ENCODE measurements around the gene GUCA1A. TPM values are rescaled to one million over a fixed set of nuclear protein-coding genes. Genes with fewer than 3 reads are reported as not detected.

GUCA1A gene
- not detected for total RNA-seq

DNA sequence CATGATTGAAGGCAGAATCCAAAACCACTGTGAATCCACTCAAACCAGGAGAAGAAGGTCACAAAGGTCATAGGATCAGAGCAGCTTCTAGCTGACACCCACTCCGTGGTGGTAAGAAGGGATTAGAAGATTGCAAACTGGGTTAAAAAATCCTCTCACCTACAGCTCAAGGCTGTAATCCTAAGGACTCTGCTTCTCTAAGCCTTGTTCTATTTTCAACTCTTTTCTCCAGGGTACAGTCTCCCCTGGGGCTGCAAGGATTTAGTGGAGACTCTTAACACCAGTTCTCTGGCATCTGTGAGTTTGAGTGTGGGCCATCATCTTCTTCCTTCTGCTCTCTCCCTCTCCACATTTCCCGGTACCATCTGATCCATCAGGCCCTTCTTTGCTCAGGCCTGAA, at the start of gene GUCA1A:
GUCA1A (plus strand) TSS at position 264 of the 400 bp plus-strand sequence. CDS start 250 bp downstream, outside the sequence.
- H3K36me3 Mint-ChIP-seq = no peaks in the 10 kb centered on the region
- no peak within 1 kb of the TSS for H3K27ac Mint-ChIP-seq
- DNase-seq = no peak
- H3K9me3 Mint-ChIP-seq (ENCODE audit: low read depth) = no peaks in the 10 kb centered on the region
- CTCF ChIA-PET = no interaction called here
- ATAC-seq = no peak
- no peaks in the 10 kb centered on the region for H3K4me1 Mint-ChIP-seq
- H3K27me3 Mint-ChIP-seq = peaks cover 4% of the 10 kb centered on the region
- no peak within 1 kb of the TSS for H3K4me3 Mint-ChIP-seq

DNA sequence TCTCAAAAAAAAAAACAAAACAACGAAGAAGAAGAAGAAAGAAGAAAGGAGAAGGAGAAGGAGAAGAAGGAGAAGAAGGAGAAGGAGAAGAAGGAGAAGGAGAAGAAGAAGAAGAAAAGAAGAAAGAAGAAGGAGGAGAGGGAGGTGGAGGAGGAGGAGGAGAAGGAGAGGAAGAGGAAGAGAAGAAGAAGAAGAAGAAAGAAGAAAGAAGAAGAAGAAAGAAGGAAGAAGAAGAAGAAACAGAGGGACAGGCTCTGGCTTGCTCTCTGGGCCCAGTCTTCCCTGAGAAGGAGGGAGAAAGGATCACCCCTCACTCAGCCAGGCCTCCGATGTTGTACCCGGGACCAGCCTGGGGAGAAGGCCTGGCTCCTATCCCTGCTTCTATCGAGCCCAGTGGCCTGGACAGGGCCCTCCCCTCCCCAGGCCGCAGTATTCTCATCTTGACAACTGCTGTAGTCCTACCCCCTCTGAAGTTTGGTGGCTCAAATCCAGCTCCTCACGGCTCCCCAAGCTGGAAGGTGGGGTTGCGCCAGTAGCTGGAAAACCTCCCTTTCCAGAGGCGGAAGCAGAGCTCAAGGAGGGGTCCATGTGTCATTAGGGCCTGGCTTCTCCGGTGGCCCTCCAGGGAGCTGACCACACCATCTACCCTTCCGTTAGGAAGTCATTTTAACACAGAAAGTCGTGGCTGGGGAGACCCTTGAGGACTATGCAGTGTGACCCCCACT, 49.6 kb upstream of the GUCA1A start:
- DNase-seq (no peak), ATAC-seq (no peak)
- CTCF ChIA-PET = interaction anchor here (0.7 to 1.4 kb wide), 3 partner anchors 13 to 94 kb away, joined by 3 to 6 read pairs (median 5); partner anchors contain the start of gene MRPS10
- Mint-ChIP-seq H3K9me3 (ENCODE audit: low read depth) (no peaks in the 10 kb centered on the region), H3K4me3 (no peak overlapping the region), H3K4me1 (no peaks in the 10 kb centered on the region), H3K27me3 (no peaks in the 10 kb centered on the region), H3K27ac (no peak overlapping the region), H3K36me3 (no peaks in the 10 kb centered on the region)

DNA sequence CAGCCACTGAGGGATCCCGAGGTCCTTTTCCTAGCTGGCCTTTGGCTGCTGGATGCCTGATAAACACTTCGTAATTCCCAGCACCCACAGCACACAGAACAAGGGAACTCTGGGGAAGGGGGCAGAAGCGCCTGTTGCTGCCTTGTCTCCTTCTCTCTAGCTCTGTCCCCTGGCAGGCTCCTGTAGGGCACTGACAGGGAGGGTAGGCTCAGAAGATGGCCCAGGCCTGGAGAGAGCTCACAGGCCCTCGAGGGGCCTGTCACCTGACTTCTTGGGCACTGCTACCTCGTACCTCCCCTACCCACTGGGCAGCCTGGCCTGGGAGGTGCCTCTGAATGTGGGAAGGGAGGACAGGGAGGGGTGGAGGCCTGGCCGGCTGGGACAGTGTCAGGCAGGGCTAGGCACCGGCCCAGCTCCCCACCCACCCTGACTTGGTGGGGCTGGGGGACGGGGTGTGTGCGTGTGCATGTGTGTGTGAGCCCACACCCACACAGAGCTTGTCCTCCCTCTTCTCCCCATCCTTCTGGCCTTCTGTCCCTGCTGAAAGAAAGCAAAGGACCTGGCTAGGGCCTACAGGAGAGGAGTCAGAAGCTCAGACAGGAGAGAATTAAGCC, 48.8 kb upstream of the GUCA1A start:
- ATAC-seq = no peak
- Mint-ChIP-seq H3K27ac (no peak overlapping the region), H3K27me3 (no peaks in the 10 kb centered on the region), H3K9me3 (ENCODE audit: low read depth) (no peaks in the 10 kb centered on the region), H3K4me3 (no peak overlapping the region), H3K4me1 (no peaks in the 10 kb centered on the region), H3K36me3 (no peaks in the 10 kb centered on the region)
- CTCF ChIA-PET = interaction anchor here (0.9 to 1.4 kb wide), 2 partner anchors 13 to 20 kb away, joined by 3 to 6 read pairs; no protein-coding TSS in a partner anchor
- no peak for DNase-seq

DNA sequence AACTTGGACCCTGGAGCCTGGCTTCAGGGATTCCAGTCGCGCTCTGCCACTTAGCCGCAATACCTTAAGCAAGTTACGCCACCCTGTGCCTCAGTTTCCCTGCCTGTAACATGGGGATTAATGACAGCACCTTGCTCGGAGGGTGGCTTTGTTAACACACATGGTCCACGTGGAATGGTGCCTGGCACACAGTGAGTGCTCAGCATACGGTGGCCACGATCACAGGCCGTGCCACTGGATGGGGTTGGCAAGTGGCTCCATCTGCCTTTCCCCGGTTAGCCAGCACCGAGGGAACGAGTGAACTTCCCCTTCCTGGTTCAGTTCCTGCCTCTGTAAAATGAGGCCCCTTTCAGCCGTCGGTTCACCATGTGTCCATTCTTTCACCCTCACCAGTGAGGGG, 47.9 kb upstream of the GUCA1A start:
- DNase-seq (no peak), ATAC-seq (no peak)
- CTCF ChIA-PET = no interaction called here
- Mint-ChIP-seq H3K36me3 (no peaks in the 10 kb centered on the region), H3K27ac (no peak overlapping the region), H3K4me1 (no peaks in the 10 kb centered on the region), H3K9me3 (ENCODE audit: low read depth) (no peaks in the 10 kb centered on the region), H3K4me3 (no peak overlapping the region), H3K27me3 (no peaks in the 10 kb centered on the region)

DNA sequence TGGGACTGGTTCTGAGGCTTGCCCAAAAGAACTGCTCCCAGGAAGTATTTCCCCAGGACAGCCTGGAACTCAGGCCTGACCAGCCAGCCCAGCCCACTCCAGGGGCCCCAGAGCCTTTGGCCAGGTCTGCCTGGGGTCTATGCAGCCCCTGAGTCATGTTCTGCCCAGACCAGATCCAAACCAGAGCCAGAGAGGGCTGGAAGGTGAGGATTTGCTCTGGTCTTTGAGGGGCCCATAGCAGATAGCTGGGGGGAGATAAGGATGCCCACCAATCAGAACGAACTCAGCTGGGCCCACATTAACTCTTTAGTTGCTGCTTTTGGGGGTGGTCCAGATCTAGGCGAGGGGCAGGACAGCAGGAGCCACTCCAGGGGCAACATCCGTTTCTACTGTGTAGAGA, 47.5 kb upstream of the GUCA1A start:
- no peak overlapping the region for H3K4me3 Mint-ChIP-seq
- H3K36me3 Mint-ChIP-seq = no peaks in the 10 kb centered on the region
- no peaks in the 10 kb centered on the region for H3K4me1 Mint-ChIP-seq
- H3K27me3 Mint-ChIP-seq = no peaks in the 10 kb centered on the region
- DNase-seq (no peak), ATAC-seq (no peak)
- no peak overlapping the region for H3K27ac Mint-ChIP-seq
- CTCF ChIA-PET = no interaction called here
- H3K9me3 Mint-ChIP-seq (ENCODE audit: low read depth) = no peaks in the 10 kb centered on the region

DNA sequence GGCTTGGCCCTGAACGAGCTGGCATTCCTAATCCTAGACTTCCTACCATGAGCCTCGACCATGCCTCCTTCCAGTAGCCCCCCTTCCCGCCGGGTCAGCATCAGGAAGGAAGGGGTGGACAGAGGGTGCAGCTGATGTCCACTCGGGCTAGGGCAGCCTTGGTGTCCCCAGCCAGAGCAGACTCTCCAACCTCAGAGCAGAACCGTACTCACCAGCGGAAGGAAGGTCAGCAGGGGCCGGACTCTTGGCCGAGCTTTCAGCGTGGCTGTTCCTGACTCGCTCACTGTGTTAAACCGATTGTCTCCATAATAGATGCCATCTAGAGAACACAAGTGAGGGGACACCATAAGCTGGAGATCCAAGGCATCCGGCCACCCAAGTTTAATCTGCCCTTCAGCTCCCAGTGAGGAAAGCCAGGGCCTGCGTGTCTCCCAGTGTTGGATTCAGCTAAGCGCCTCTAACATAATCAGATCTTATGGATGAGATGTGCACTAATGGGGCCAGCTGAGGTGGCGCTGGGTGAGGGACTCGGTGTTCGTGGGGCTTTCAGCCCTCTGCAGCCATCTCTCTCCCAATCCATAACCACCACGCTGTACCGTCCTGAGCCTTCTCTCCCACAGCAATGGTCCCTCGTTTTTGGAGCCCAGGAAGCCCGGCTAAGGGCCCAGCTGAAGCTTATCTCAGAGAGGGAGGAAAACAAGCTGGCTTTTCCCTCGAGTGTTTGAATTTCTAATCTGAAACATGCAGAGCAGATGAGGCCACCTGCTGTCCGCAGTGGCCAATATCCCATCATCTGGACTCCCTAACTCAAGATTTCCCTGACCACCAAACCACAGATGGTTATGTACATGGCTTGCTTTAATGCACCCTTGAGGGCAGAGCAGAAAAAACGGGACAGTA, 44.5 kb upstream of the GUCA1A start:
- CTCF ChIA-PET = interaction anchor here (0.9 kb wide), 1 partner anchor 418 kb away, joined by 4 read pairs; no protein-coding TSS in a partner anchor
- no peaks in the 10 kb centered on the region for H3K27me3 Mint-ChIP-seq
- no peaks in the 10 kb centered on the region for H3K9me3 Mint-ChIP-seq (ENCODE audit: low read depth)
- DNase-seq = no peak
- ATAC-seq = no peak
- H3K36me3 Mint-ChIP-seq = no peaks in the 10 kb centered on the region
- no peak overlapping the region for H3K4me3 Mint-ChIP-seq
- no peak overlapping the region for H3K27ac Mint-ChIP-seq
- H3K4me1 Mint-ChIP-seq = no peaks in the 10 kb centered on the region

DNA sequence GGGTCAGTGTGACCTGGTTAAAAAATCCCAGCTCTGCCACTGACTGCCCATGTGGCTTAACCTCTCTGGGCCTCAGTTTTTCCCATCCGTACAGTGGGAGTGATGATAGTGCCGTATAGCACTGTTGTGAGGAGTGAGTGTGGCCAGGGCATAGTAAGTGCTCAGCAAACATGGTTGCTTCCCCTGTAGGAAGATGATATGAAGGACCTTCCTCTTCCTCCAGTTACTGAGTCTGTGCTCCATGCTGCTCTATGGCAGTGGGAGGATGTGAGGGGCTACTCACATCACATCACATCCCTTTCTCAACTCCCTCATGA, 43.8 kb upstream of the GUCA1A start:
- DNase-seq (no peak), ATAC-seq (no peak)
- H3K4me1 Mint-ChIP-seq = no peaks in the 10 kb centered on the region
- no peaks in the 10 kb centered on the region for H3K9me3 Mint-ChIP-seq (ENCODE audit: low read depth)
- H3K4me3 Mint-ChIP-seq = no peak overlapping the region
- H3K36me3 Mint-ChIP-seq = no peaks in the 10 kb centered on the region
- H3K27me3 Mint-ChIP-seq = no peaks in the 10 kb centered on the region
- CTCF ChIA-PET = interaction anchor here (1.9 kb wide), 1 partner anchor 25 kb away, joined by 8 read pairs; no protein-coding TSS in a partner anchor
- H3K27ac Mint-ChIP-seq = no peak overlapping the region

DNA sequence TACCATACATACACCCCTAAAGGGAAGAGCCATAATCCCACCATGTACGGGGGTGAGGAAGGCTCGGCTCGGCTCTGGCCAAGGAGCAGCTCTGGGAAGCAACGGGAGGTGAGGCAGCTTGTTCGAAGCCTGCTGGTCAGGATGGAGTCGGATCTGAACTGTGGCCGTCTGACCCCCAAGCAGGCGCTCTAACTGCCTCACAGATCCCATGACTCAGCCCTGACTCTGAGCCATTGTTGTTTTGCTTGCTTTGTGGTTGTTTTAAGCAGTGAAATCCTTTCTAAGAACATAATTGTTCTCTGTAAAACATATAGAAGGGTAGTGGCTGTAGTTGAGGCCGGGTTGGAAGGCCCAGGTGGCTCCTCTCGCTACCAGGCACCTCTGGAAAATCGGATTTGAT, 41.6 kb upstream of the GUCA1A start:
- H3K36me3 Mint-ChIP-seq = no peaks in the 10 kb centered on the region
- CTCF ChIA-PET = no interaction called here
- DNase-seq = no peak
- no peaks in the 10 kb centered on the region for H3K9me3 Mint-ChIP-seq (ENCODE audit: low read depth)
- ATAC-seq = no peak
- no peaks in the 10 kb centered on the region for H3K27me3 Mint-ChIP-seq
- no peak overlapping the region for H3K4me3 Mint-ChIP-seq
- no peaks in the 10 kb centered on the region for H3K4me1 Mint-ChIP-seq
- H3K27ac Mint-ChIP-seq = no peak overlapping the region

DNA sequence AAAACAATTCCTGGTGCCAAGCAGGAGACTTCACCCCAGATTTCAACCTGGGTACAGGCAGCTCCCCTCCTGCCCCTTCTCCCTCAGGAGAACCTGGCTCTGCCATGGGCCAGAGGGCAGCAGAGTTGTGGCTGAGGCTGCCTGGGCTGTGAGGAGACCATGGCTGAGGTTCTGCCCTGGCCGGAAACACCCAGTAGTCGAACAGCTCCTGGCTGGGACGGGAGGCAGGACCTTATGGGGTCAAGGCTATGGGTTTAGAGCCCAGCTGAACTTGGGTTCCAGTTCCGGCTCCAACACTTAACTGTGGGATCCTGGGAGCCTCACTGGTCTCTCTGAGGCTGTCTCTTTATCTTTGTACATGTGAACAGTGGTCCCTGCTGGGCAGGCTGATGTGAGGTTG, 39.2 kb upstream of the GUCA1A start:
- Mint-ChIP-seq H3K4me3 (no peak overlapping the region), H3K36me3 (no peaks in the 10 kb centered on the region), H3K27me3 (no peaks in the 10 kb centered on the region), H3K4me1 (peaks cover 4% of the 10 kb centered on the region), H3K9me3 (ENCODE audit: low read depth) (no peaks in the 10 kb centered on the region), H3K27ac (no peak overlapping the region)
- CTCF ChIA-PET = interaction anchor here (1.3 kb wide), 1 partner anchor 30 kb away, joined by 5 read pairs; no protein-coding TSS in a partner anchor
- no peak for ATAC-seq
- no peak for DNase-seq

DNA sequence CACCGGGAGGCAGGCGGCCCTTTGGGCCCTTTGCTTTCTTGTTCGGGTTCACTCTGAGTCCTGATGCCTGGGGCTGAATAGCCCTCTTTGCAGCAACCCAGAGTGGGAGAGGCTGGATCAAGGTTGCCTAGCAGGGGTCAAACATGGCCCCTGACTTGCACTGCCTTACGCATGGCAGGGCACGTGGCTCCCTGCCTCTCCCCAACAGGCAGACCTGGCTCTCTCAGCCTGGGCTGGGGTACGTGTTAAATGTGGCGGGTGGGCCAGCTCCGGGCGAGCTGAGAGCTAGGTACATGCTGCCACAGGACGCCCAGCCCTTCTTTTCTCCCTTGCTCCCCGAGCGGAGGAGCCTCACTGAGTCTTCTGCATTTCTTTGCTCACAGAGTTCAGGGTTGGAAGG, 38.0 kb upstream of the GUCA1A start:
- CTCF ChIA-PET = interaction anchor here (1.0 kb wide), 1 partner anchor 31 kb away, joined by 4 read pairs; no protein-coding TSS in a partner anchor
- H3K4me1 Mint-ChIP-seq = peaks cover 4% of the 10 kb centered on the region
- H3K27ac Mint-ChIP-seq = no peak overlapping the region
- no peaks in the 10 kb centered on the region for H3K9me3 Mint-ChIP-seq (ENCODE audit: low read depth)
- H3K27me3 Mint-ChIP-seq = no peaks in the 10 kb centered on the region
- no peaks in the 10 kb centered on the region for H3K36me3 Mint-ChIP-seq
- no peak overlapping the region for H3K4me3 Mint-ChIP-seq
- DNase-seq (no peak), ATAC-seq (no peak)

DNA sequence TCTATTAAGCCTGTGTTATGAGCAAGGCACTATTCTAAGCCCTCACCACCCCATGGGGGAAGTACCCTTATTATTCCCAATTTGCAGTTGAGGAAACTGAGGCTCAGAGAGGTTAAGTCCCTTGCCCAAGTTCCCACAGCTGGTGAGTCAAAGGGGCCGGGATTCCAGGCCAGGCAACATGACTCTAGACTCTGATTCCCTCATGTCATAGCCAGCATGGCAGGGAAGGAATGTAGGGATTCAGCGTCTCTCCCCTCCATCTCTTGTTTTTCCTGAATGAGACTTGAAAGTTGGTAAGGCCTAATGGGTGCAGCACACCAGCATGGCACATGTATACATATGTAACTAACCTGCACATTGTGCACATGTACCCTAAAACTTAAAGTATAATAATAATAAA, 37.4 kb upstream of the GUCA1A start:
- peaks cover 4% of the 10 kb centered on the region for H3K4me1 Mint-ChIP-seq
- H3K9me3 Mint-ChIP-seq (ENCODE audit: low read depth) = no peaks in the 10 kb centered on the region
- no peak for DNase-seq
- no peaks in the 10 kb centered on the region for H3K36me3 Mint-ChIP-seq
- H3K4me3 Mint-ChIP-seq = no peak overlapping the region
- ATAC-seq = no peak
- CTCF ChIA-PET = interaction anchor here (1.0 to 1.2 kb wide), 2 partner anchors 31 to 79 kb away, joined by 3 to 4 read pairs; no protein-coding TSS in a partner anchor
- peaks cover 3% of the 10 kb centered on the region for H3K27me3 Mint-ChIP-seq
- H3K27ac Mint-ChIP-seq = no peak overlapping the region

DNA sequence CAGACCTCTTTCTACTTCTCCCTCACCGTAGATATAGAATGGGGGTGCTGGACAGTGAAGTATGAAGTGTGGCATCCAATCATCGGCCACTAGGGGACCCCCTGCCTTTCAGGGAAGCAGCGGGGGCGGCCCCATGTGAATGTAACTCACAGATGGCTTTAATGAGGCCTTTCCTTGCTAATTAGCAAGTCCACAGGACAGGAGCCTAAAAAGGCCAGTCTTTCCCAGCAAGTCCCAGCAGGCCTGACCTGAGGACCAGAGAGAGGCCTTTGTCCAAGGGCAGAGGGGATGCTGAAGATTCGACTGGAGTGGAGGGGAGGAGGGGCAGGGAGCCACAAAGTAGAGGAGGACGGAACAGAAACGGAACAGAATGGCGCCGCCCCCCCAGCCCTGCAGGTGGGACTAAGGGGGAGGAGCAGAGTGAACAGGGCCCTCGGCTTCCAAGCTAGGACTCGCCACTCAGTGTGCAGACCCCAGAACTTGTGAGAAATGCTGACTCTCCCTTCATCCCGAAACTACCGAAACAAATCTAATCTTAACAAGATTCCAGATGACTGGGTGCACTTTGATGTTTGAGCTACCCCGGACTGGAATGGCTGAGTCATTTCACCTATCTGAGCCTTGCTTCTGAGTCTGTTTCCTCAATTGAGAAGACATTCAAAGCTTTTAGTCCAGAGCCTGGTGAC, 36.5 kb upstream of the GUCA1A start:
- no peak overlapping the region for H3K27ac Mint-ChIP-seq
- peak; percentile 49 for DNase-seq
- peak; percentile 61 for ATAC-seq
- no peak overlapping the region for H3K4me3 Mint-ChIP-seq
- CTCF ChIA-PET = interaction anchor here (0.8 to 1.5 kb wide), 5 partner anchors 12 to 411 kb away, joined by 3 to 11 read pairs (median 6); no protein-coding TSS in a partner anchor
- peaks cover 12% of the 10 kb centered on the region for H3K27me3 Mint-ChIP-seq
- no peaks in the 10 kb centered on the region for H3K36me3 Mint-ChIP-seq
- no peaks in the 10 kb centered on the region for H3K9me3 Mint-ChIP-seq (ENCODE audit: low read depth)
- H3K4me1 Mint-ChIP-seq = peaks cover 4% of the 10 kb centered on the region

Data from activated CD8-positive, alpha-beta memory T cell treated with anti-CD3 and anti-CD28 coated beads, Interleukin-2, amount 10 ng/mL, durations not matched to agents 7 days and 5 days (primary cell).